ENCODE data around the gene MSLN.

The MSLN gene

DNA sequence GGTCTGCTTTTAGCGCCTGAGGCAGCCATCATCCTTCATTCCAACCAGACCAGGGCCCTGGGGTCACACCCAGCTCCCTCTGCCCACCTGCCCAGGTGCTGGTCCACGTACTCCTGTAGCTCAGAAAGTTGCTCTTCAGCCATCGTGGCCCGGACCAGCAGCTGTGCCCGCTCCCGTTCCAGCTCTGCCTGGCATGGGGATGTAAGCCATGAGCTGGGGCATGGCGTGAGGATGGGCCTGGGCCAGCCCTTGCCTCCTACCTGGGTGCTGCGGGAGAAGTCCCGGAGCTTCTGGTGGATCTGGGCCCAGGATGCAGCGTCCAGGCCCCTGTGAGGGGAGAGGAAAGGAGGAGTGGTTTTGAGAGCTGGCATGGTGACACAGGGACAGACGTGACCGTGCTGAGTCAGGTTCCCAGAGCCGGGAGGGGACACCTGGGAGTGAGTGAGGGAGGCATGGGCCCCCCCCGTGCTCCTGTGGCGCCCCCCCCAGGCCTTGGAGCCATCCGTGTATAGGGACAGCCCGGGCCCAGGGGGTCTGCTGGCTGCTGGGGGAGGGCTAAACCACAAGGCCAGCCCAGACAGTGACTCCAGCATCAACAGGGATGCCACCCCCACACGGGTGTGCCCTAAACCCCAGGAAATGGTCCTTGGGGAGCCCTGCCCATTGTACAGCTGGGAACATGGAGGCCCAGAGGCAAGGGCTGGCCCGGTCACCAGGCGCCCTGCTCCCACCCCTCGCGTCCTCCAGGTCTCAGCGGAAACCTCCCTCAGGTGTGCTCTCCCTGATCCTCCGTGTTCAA is 37.5 kb upstream of the MSLN start:
- in situ Hi-C loops (cut with HindIII; ENCODE audit: low sequenced_read_pairs) = no loop called here

DNA sequence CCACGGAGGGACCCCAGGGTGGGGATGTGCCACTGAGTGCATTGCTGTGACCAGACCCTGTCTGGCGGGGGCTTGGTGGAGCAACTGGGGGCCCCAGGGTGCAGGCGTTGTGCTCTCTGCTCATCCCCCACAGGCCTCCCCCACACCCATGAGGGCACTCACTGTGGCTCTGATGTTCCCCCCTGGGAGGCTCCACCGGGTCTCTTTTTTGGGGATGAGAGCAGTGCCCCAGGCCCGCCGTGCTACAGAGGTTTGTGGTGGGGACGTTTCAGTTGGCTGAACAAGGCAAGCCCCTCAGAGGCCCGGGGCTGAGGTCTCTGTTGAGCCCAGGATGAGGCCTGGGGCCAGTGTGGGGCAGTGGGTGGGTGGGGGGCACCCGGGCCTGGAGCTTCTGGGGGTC is 36.8 kb upstream of the MSLN start:
- in situ Hi-C loops (cut with HindIII; ENCODE audit: low sequenced_read_pairs) = no loop called here

DNA sequence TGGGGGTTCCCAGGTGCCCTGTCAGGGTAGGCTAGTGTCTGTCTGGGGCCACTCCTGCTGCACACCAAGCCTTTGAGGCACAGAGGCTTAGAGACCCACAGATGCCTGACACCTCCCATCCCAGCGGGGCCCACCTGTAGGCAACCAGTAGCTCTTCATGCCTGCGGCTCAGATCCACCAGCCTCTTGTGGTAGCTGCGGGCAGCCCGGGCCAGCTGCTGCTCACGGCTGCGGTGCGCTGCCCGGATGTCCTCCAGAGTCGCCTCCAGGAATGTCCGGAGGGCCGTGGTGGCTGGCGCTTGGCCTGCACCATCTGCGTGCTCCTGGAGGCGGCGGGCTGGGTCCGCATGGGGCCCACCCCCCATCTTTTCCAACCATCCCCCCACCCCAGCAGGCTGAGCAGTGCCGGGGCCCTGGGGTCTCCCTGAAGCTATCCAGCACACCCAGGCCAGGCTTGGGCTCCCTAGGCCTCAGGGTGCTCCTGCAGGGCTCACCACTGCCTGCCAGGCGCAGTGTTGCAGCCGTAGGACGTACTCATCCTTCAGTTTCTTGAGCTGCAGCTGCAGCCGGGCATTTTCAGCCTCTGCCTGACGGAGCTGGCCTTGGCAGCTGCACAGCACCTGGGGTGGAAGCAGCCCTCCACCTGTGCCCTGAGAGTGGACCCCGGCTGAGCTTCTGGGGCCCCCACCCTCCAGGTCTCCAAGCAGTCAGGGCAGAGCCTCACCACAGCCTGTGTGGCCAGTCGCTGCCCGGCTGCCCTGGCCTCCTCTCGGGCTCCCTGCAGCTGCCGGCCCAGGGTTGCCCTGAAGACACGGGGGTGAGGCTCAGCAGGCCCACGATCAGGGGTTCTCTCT is 36.1 kb upstream of the MSLN start:
- in situ Hi-C loops (cut with HindIII; ENCODE audit: low sequenced_read_pairs) = no loop called here

DNA sequence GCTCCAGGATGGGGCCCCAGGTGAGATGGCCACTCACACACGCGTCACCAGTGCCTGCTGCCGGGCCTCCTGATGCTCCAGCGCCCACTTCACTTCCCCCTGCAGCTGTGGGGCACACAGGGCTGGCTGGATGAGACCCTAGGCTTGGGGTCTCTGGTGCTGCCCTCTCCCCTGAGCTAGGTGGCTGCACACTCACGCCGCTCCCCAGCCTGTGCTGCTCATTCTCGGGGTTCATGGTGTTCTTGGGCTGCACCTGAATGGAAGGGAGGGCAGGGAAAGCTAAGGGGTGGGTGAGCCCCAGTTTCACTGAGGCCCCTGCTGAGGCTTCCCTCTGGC is 35.5 kb upstream of the MSLN start:
- in situ Hi-C loops (cut with HindIII; ENCODE audit: low sequenced_read_pairs) = no loop called here

DNA sequence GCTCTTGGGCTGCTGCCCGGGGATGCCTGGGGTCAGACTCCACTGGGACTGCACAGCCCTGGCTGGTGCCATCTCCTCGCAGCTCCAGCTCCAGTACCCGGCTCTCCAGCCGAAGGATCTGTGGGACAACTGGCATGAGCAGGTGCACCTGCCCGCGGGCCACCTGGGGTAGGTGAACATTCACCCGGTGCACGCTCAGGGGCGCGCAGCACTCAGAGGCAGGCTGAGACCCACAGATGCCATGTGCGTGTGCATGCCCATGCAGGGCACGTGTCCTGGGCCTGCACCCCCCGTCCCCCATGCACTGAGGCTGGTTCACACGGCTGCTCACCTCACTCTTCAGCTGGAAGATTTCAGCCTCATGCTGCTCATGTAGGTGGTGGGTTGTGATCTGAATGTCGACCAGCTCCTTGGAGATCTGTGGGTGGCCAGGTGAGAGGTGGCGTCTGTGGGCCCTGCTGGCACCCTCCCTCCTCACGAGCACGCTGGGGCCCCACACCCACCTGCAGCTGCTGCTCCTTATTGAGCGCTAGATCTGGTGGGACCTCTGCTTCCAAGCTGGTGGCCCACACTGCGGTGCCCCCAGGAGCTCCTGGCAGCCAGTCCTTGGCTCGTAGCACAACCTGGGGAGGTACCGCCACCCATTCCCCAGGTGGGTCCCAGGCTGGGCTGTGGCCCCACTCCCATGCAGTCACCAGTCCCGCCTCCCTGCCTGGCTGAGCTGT is 34.9 kb upstream of the MSLN start:
- in situ Hi-C loops (cut with HindIII; ENCODE audit: low sequenced_read_pairs) = no loop called here

DNA sequence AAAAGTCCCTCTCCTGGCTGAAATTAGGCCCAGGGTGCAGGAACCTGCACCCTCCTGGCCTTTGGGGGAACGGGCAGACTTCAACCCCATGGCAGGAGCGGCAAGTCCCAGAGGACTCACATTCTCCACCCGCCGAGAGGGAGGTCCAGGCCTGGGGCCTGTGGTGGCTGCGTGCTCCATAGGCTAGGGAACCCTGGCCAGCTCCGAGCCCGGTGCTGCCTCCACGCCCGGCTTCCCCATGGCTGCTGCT is 34.4 kb upstream of the MSLN start:
- in situ Hi-C loops (cut with HindIII; ENCODE audit: low sequenced_read_pairs) = no loop called here

DNA sequence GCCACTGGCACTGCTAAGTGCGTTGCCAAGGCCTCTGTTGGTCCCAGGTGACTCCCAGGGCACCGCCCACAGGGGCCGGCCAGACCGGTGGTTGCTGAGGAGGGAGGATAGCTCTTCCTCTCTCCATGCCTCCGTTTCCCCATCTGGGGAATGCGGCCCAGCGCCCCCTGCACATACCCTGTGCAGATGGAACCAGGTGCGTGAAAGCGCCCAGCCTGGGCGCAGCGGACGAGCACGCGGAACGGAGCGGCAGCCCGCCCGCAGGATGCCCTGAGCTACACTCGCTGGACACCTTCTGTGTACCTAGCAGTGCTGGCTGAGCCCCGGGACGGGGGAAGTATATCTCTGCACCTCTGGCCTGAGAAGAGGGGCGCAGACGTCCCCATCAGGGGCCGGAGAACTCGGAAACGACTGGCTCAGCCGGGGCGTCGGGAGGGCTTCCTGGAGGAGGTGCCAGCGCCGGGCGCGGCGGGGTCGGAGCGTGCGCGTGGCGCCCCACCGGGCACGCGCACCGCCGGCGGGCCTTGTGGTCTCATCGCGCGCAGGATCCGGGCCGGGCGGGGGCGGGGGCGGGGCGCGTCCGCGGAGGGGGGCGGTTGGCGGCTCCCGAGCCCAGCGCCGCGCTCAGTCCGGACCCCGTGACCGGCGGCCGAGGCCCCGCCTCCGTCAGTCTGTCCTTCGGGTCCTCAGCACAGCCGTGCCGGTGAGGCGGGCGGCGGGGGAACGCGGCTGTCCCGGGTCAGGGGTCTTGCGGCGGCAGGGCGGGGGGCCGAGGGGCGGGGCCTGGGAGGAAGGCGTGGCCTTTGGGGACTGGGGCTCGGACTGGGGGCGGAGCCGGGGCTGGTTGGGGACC is 33.9 kb upstream of the MSLN start, which contains the start of the genes CCDC78 and HAGHL:
CCDC78 (minus strand) TSS at position 6 of the 853 bp plus-strand sequence. CDS start 76 bp downstream, outside the sequence.
HAGHL (plus strand) TSS at position 669 of the 853 bp plus-strand sequence. CDS start 404 bp downstream, outside the sequence.
- in situ Hi-C loops (cut with HindIII; ENCODE audit: low sequenced_read_pairs) = no loop called here

DNA sequence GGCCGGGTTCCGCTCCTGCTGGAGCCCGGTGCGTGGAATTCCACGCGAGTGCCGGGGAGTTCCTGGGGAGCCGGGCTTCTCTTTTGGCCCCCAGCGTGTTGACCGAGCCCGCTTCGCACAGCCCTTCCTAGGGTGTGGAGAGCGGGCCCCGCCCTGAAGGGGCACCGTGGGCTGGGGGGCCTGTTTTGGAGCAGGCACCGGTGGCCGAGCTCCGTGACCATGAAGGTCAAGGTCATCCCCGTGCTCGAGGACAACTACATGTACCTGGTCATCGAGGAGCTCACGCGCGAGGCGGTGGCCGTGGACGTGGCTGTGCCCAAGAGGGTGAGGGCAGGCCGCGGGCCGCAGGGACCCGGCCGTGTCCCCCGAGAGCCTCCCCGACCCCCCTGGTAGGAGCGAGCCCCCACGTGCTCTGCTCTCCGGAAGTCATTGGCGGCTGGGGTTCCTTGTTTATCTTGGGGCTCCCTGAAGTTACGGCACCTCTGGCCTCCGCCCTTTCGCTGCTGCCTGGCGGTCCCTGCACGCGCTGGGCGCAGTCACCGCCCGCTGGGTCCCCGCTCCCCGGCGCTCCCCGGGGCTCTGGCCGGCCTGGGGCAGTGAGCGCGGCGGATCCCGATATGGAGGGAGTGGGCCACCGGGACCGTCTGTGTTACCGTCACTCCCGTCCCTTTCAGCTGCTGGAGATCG is 33.1 kb upstream of the MSLN start:
- in situ Hi-C loops (cut with HindIII; ENCODE audit: low sequenced_read_pairs) = no loop called here

DNA sequence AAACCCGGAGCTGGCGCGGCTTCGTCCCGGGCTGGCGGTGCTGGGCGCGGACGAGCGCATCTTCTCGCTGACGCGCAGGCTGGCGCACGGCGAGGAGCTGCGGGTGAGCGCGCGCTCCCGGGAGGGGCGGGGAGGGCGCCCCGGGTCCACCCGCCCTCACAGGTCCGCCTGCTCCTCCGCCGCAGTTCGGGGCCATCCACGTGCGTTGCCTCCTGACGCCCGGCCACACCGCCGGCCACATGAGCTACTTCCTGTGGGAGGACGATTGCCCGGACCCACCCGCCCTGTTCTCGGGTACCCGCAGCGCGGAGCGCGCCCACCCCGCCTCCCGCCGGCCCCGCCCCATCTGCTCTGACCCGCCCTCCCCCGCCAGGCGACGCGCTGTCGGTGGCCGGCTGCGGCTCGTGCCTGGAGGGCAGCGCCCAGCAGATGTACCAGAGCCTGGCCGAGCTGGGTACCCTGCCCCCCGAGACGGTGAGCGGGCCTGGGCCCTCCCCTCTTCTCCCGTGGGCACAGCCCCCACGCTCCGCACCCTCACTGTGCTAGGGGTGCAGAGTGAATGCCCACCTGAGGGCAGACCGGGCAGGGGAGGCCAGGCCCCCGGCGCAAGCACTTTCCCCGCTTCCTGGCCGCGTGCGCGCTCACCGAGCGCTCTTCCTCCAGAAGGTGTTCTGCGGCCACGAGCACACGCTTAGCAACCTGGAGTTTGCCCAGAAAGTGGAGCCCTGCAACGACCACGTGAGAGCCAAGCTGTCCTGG is 32.2 kb upstream of the MSLN start:
- in situ Hi-C loops (cut with HindIII; ENCODE audit: low sequenced_read_pairs) = no loop called here

DNA sequence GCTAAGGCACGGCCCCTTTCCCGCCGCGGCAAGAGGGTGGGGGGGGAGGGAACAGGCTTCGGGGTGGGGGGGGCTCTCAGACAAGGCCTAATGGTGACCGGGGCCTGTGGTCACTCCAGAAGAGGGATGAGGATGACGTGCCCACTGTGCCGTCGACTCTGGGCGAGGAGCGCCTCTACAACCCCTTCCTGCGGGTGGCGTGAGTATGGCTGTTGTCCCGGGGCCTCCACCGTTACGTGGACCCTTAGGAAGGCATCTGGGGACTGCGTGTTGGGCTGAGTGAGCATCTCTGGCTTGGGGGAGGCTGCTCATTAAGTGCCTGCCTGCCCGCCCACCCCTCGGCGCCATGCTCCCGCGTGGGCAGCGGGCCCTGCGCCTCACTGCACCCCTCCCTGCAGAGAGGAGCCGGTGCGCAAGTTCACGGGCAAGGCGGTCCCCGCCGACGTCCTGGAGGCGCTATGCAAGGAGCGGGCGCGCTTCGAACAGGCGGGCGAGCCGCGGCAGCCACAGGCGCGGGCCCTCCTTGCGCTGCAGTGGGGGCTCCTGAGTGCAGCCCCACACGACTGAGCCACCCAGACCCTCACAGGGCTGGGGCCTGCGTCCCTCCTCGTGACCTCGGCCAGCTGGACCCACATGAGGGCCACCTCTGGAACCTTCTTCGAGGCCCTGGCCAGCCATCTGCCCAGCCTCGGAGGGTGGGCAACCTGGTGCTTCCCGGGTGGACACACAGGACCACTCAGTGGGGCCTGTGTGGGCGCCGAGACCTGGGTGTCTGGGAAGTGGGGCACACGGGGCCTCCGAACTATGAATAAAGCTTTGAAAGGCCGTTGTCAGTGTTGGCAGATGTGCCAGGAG is 31.4 kb upstream of the MSLN start:
- in situ Hi-C loops (cut with HindIII; ENCODE audit: low sequenced_read_pairs) = no loop called here

DNA sequence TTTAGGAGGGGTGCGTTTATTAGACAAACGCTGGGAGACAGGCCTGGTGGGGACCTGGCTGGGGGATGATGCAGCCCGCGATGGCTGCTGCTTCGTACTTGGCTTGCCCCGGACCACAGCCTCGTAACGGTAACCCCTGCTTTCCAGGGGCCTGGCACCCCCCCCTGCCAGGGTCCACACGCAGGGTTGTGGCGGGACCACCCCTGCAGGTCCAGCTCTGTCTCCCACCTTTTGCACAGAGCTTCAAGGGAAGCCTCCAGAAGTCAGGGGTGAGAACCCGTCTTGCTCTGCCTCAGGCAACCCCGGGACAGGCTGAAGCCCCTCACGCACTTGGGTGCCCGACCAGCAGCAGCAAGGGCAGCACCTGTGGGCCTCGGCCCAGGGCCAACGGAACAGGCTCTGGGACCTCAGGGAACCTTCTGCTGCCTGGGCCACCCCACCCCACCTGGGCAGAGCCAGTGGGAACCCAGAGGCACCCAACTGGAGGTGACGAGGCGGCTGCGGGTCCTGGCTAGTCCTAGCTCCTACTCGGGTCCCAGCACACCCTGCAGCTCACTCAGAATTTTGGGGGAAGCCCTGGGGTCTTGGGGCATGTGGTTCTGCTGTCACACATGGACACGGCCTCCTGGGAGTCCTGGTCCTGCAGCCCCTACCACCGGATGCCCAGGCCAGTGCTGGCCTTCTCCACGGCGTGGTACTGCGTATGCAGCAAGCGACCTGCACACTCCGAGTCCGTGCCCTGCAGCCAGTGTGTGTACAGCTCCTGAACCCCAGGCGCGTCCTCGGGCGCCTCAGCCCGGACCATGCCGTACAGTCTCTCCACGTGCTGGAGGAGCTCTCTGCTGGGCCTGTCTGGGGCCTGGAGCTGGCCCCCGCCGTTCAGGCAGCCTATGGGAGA is 30.5 kb upstream of the MSLN start:
- in situ Hi-C loops (cut with HindIII; ENCODE audit: low sequenced_read_pairs) = no loop called here

DNA sequence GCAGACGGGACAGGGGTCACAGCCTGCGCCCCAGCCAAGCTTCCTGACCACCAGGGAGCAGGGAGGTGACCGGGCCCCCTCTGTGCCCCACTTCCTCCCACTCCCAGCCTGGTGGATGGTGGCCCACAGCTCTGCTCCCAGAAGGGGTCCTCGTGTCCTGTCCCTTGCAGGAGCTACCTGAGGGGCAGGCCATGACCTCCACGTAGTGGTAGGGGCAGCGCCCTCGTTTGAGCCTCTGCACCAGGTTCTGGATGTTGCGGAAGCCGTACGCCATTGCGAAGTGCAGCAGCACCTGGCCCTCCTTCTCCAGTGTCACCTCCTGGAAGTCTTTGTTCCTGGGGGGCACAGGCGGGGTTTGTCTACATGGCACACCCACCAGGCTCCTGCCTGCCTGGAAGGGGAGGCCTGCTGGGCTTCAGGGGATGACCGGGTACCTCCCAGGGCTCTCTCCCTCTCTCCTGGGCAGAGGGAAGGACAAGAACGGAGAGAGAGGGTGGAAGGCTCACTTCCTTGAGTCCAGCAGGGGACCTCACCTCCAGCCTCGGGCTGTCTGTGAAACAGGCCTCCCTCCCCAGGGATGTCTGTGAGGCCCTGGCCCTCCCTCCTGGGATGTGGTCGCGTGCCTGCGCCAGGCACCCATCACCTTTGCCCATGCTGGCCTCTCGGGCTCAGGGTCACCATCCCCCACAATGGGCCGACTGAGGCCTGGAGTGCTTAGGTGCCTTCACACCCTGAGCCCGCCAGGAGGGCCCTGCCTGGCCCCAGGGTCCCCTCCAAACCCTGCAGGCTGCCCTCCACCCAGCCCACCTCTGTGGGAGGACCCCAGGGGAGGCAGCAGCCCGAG is 29.6 kb upstream of the MSLN start:
- in situ Hi-C loops (cut with HindIII; ENCODE audit: low sequenced_read_pairs) = no loop called here

DNA sequence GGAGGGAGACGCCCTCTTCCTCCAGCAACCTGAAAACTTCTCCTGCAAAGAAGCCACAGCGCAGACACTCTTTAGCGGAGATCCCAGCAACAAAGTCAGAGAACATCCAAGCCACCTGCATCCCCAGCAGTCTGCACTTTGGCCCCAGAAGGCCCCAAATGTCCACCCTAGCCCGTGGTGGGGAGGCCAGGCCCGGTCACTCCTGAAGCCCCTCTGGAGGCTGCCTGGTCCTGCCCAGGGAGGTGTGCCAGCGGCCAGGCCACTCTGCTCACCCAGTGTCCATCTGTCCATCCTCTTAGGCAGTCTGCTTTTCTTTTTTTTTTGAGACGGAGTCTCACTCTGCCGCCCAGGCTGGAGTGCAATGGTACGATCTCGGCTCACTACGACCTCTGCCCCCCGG is 28.2 kb upstream of the MSLN start:
- in situ Hi-C loops (cut with HindIII; ENCODE audit: low sequenced_read_pairs) = no loop called here

DNA sequence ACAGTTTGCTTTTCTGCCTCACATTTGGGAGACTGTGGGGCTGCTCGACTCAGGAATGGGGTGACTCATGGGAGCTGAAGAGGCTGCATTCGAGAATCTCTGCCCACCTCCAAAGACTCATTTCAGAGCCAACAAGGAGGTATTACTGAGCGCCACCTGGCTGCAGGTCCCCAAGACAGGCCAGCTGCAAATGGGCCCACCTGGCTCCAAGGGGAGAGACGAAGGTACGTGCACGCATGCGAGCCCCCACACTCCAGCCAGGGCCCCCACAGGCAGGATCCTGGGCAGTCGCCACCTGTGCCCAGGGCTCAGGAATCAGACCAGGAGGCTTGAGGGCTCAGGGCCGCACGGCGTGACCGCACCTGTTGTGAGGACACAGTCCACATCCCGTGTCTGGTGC is 27.6 kb upstream of the MSLN start:
- in situ Hi-C loops (cut with HindIII; ENCODE audit: low sequenced_read_pairs) = no loop called here

DNA sequence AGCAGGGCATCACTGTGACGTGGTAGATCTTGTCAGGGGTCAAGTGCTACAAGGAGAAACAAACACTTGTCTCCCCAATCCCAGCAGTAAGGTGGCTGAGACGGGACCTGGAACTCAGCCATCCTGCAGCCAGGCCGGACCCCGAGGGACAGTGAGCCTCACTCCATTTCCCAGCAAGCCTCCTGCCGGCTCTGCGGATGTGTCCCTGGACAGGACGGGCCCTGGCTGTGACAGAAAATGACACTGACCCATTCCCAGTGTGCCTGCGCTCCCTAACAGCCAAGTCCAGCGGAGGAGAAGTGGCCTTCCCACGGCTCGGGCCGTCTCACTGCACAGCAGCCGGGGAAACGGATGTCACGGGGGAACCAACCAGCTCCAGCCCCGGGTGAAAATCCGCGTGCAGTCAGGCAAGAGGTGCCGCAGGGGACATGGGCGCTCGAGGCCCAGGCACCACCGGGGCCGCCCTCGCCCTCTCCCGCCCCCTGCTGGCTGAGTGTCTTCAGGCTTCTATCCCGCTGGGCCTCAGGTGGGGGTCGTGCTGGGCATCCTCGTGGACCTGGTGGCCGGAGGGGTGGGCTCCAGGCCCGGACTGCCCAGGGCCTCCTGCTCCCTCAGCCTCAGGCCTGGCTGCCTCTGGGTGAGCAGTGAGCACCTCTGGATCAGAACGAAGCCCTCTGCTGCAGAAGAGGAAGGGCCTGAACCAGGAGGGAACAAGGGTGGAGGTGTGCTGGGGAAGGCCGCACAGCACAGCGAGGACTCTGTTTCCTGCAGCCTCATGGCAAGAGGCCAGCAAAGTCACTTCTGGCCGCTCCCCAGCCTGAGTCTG is 26.9 kb upstream of the MSLN start:
- in situ Hi-C loops (cut with HindIII; ENCODE audit: low sequenced_read_pairs) = no loop called here

All from DLD1 (cell line).